ENCODE data around the gene RETSAT.

DNA sequence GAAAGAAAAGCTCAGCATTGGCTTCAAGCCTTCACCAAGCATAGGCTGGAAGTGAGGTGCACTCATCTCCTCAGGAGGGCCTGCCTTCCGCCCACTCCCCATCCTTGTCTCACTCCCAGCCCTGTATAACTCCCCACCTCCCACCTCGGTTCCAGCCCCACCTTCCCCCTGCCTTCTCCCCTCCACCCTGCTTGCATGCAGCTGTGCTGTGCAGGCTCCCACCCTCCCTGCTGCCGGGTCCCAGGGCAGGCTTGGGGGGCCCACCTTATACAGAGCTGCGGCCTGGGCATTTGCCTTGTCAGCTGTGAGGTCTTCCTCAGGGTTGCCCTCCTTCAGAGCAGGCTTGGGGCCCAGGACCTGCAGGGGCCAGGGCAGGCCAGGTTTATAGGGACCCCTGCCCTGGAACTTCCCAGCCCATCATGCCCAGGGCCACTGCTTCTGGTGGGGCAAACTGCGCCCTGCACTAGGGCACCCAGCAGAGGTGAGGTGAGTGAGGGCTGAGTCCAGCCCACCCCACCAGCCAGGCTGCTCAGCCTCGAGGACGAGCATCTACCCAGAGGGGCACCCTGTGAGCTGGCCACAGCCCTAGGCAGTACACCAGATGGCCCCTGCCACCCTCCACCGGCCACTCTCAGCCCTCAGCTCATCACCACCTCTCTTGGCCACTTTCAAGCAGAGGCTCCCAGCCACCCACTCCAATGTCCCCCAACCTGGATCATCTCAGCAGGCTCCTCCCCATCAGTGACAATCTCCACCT, 44.3 kb upstream of the RETSAT start:
- TF ChIP-seq, protein P1, sequence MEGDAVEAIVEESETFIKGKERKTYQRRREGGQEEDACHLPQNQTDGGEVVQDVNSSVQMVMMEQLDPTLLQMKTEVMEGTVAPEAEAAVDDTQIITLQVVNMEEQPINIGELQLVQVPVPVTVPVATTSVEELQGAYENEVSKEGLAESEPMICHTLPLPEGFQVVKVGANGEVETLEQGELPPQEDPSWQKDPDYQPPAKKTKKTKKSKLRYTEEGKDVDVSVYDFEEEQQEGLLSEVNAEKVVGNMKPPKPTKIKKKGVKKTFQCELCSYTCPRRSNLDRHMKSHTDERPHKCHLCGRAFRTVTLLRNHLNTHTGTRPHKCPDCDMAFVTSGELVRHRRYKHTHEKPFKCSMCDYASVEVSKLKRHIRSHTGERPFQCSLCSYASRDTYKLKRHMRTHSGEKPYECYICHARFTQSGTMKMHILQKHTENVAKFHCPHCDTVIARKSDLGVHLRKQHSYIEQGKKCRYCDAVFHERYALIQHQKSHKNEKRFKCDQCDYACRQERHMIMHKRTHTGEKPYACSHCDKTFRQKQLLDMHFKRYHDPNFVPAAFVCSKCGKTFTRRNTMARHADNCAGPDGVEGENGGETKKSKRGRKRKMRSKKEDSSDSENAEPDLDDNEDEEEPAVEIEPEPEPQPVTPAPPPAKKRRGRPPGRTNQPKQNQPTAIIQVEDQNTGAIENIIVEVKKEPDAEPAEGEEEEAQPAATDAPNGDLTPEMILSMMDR (conservative IDR thresholded peaks at IDR 0.05; ENCODE audit: low read depth, low read length), result no peak
- TF ChIP-seq RFX5 (IDR thresholded peaks at IDR 0.05; ENCODE audit: low read depth, low read length) (no peak), CEBPB (IDR thresholded peaks at IDR 0.05; ENCODE audit: low read depth, low read length) (no peak), MXI1 (IDR thresholded peaks at IDR 0.05; ENCODE audit: borderline replicate concordance, low read depth, low read length) (no peak), POLR2A (IDR thresholded peaks at IDR 0.05; ENCODE audit: low read depth, low read length) (no peak), RAD21 (IDR thresholded peaks at IDR 0.05; ENCODE audit: low read length) (no peak), BHLHE40 (IDR thresholded peaks at IDR 0.05; ENCODE audit: low read depth, low read length) (no peak), CHD1 (IDR thresholded peaks at IDR 0.05; ENCODE audit: low read depth, low read length) (no peak)
- TF ChIP-seq, protein P2, sequence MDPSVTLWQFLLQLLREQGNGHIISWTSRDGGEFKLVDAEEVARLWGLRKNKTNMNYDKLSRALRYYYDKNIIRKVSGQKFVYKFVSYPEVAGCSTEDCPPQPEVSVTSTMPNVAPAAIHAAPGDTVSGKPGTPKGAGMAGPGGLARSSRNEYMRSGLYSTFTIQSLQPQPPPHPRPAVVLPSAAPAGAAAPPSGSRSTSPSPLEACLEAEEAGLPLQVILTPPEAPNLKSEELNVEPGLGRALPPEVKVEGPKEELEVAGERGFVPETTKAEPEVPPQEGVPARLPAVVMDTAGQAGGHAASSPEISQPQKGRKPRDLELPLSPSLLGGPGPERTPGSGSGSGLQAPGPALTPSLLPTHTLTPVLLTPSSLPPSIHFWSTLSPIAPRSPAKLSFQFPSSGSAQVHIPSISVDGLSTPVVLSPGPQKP (IDR thresholded peaks at IDR 0.05; ENCODE audit: borderline replicate concordance, low read depth, low read length), result no peak

Data from IMR-90 (cell line).